CD4-positive, alpha-beta T cell treated with Interleukin-1 beta for 1 hour (primary cell): ENCODE data around the gene ATP6V0C.

Experiments used
- DNase-seq, 2 donors: peaks; one replicate each; pipeline ENCODE4 v3.0.0-alpha.2; 2020 to 2022

ATP6V0C gene

GRCh38 chr16:2513405-2514332, at the start of gene ATP6V0C:
Gene ATP6V0C, plus strand, starts transcription at chr16:2513952. Its CDS starts 152 bp downstream, at chr16:2514104.
- peak; percentile 94 for DNase-seq

- DNase-seq: no peak
Observed at GRCh38 chr16:2464333-2464732, 49.4 kb upstream of the ATP6V0C start.

- DNase-seq: no peak
Observed at GRCh38 chr16:2465653-2466415, 47.9 kb upstream of the ATP6V0C start.

- no peak for DNase-seq
Observed at GRCh38 chr16:2466667-2467527, 46.9 kb upstream of the ATP6V0C start.

GRCh38 chr16:2467528-2468232, 46.1 kb upstream of the ATP6V0C start:
- no peak for DNase-seq

GRCh38 chr16:2468233-2468724, 45.5 kb upstream of the ATP6V0C start:
- no peak for DNase-seq

- DNase-seq: peak in 1 of 2 donors; percentile 31
Observed at GRCh38 chr16:2468725-2469398, 44.9 kb upstream of the ATP6V0C start.

- no peak for DNase-seq
Observed at GRCh38 chr16:2469399-2470233, 44.1 kb upstream of the ATP6V0C start.

GRCh38 chr16:2470234-2470601, 43.5 kb upstream of the ATP6V0C start:
- no peak for DNase-seq

GRCh38 chr16:2470603-2471015, 43.1 kb upstream of the ATP6V0C start:
- DNase-seq: no peak

- no peak for DNase-seq
Observed at GRCh38 chr16:2471016-2471652, 42.6 kb upstream of the ATP6V0C start, which contains the start of gene NTN3. Gene NTN3, plus strand, starts transcription at chr16:2471297. Its CDS starts 405 bp downstream, at chr16:2471702.

GRCh38 chr16:2471653-2472487, 41.9 kb upstream of the ATP6V0C start:
- no peak for DNase-seq

GRCh38 chr16:2472488-2472864, 41.3 kb upstream of the ATP6V0C start:
- no peak for DNase-seq

- DNase-seq: no peak
Observed at GRCh38 chr16:2472885-2473445, 40.8 kb upstream of the ATP6V0C start.

GRCh38 chr16:2473446-2473926, 40.3 kb upstream of the ATP6V0C start:
- DNase-seq: peak in 1 of 2 donors; percentile 38

- DNase-seq: peak; percentile 65 to 69
Observed at GRCh38 chr16:2473999-2474876, 39.5 kb upstream of the ATP6V0C start.

GRCh38 chr16:2474877-2475412, 38.8 kb upstream of the ATP6V0C start, which contains the start of gene TBC1D24:
Gene TBC1D24, plus strand, starts transcription at chr16:2475127. Its CDS starts 21,022 bp downstream, at chr16:2496149.
- DNase-seq: peak; percentile 87 to 89
